Peyer's patch (tissue), 4 donors: Measurements from ENCODE around the gene FUNDC1.

Experiments
- CTCF ChIP-seq, 6 experiments: fragments of 450-650 bp in 4 of 6; fragments of 200-600 bp in 2 of 6; sonication (generic) in 1 of 6; IDR thresholded peaks; one replicate each; pipeline ENCODE4 v1.5.1; 2017 to 2019; ENCODE audit warnings: antibody characterized with exemption in 6 of 6, mild to moderate bottlenecking in 3 of 6, moderate library complexity in 1 of 6
- POLR2A ChIP-seq, 2 donors: fragments of 450-650 bp; IDR thresholded peaks; one replicate each; pipeline ENCODE4 v1.5.1; 2017; ENCODE audit warnings: antibody characterized with exemption in 2 of 2, mild to moderate bottlenecking in 2 of 2, moderate library complexity in 2 of 2

DNA sequence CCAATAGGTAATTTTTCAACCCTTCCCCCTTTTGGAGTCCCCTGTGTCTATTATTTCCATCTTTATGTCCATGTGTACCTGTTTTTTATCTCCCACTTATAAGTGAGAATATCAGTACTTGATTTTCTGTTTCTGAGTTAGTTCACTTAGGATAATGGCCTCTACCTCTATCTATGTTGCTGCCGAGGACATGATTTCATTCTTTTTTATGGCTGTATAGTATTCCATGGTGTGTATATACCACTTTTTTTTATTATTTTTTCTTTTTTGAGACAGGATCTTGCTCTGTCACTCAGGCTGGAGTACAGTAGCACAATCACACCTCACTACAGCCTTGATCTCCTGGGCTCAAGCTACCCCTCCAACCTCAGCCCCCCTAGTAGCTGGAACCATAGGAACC, 47.6 kb downstream of the FUNDC1 start:
- no peak for TF ChIP-seq POLR2A (IDR thresholded peaks at IDR 0.05)
- no peak for TF ChIP-seq CTCF (IDR thresholded peaks at IDR 0.05)
